Suppressor macrophage treated with lipopolysaccharide for 1 hour (primary cell): ENCODE results near the gene FOSL2.

Experiments
- DNase-seq, 3 donors: peaks; one replicate each; pipeline ENCODE4 v3.0.0-alpha.2; 2020 to 2022

The FOSL2 gene

GRCh38 chr2:28397043-28397381, 4.4 kb downstream of the FOSL2 start:
- DNase-seq, result no peak

- DNase-seq, result peak; percentile 87 to 94 (median 91)
Observed at GRCh38 chr2:28398101-28398834, 5.6 kb downstream of the FOSL2 start.

GRCh38 chr2:28399289-28399688, 6.6 kb downstream of the FOSL2 start:
- DNase-seq, result peak in 1 of 3 donors; percentile 3

GRCh38 chr2:28399956-28400355, 7.3 kb downstream of the FOSL2 start:
- DNase-seq, result peak in 1 of 3 donors; percentile 1

- no peak for DNase-seq
Observed at GRCh38 chr2:28400419-28400818, 7.8 kb downstream of the FOSL2 start.

GRCh38 chr2:28400921-28401320, 8.3 kb downstream of the FOSL2 start:
- peak in 1 of 3 donors; percentile 7 for DNase-seq

- no peak for DNase-seq
Observed at GRCh38 chr2:28401411-28401810, 8.8 kb downstream of the FOSL2 start.

- no peak for DNase-seq
Observed at GRCh38 chr2:28401948-28402550, 9.4 kb downstream of the FOSL2 start.

- no peak for DNase-seq
Observed at GRCh38 chr2:28403370-28403956, 10.8 kb downstream of the FOSL2 start.

GRCh38 chr2:28404086-28404485, 11.4 kb downstream of the FOSL2 start:
- no peak for DNase-seq

- no peak for DNase-seq
Observed at GRCh38 chr2:28405537-28405936, 12.9 kb downstream of the FOSL2 start.

- peak; percentile 93 to 95 (median 94) for DNase-seq
Observed at GRCh38 chr2:28406276-28407096, 13.8 kb downstream of the FOSL2 start.

GRCh38 chr2:28407131-28407975, 14.7 kb downstream of the FOSL2 start:
- DNase-seq, result peak; percentile 73 to 77 (median 76)

GRCh38 chr2:28407976-28408690, 15.5 kb downstream of the FOSL2 start:
- no peak for DNase-seq

- DNase-seq, result peak; percentile 91 to 93 (median 92)
Observed at GRCh38 chr2:28408764-28409599, 16.3 kb downstream of the FOSL2 start.

GRCh38 chr2:28411166-28411755, 18.6 kb downstream of the FOSL2 start:
- DNase-seq, result no peak

- DNase-seq, result no peak
Observed at GRCh38 chr2:28411956-28412609, 19.4 kb downstream of the FOSL2 start.

GRCh38 chr2:28412625-28413151, 20.0 kb downstream of the FOSL2 start:
- DNase-seq, result no peak

GRCh38 chr2:28413152-28413898, 20.7 kb downstream of the FOSL2 start:
- no peak for DNase-seq
